Breast epithelium (tissue), 4 donors: Measurements from ENCODE around the gene N4BP2L1. TPM values are rescaled to one million over a fixed set of nuclear protein-coding genes. Genes with fewer than 3 reads are reported as not detected.

ENCODE experiments used
- DNase-seq, 2 donors: peaks; one replicate each; pipeline ENCODE4 v3.0.0-alpha.2; 2019; ENCODE audit warnings: low spot score in 2 of 2
- H3K27ac ChIP-seq, 2 donors: fragments of 200-600 bp; sonication (generic) in 1 of 2; one replicate each; pipeline ENCODE4 v1.5.1; 2016 to 2019; ENCODE audit warnings: mild to moderate bottlenecking in 1 of 2
- H3K27me3 ChIP-seq, 2 donors: fragments of 200-600 bp; sonication (generic) in 1 of 2; one replicate each; pipeline versions ENCODE4 v1.5.1 to v1.6.0; 2017 to 2019; ENCODE audit warnings: control low read depth in 1 of 2, mild to moderate bottlenecking in 1 of 2
- H3K36me3 ChIP-seq: fragments of 200-600 bp; one replicate; pipeline ENCODE4 v1.5.1; 2019
- H3K4me1 ChIP-seq, 2 donors: fragments of 200-600 bp; sonication (generic); one replicate each; pipeline ENCODE4 v1.5.1; 2016 to 2019; ENCODE audit warnings: control low read depth in 1 of 2
- H3K4me3 ChIP-seq, 3 donors: fragments of 200-600 bp; sonication (generic); 1 replicate in 2 of 3; 2 replicates in 1 of 3; pipeline ENCODE4 v1.5.1; 2016 to 2019; ENCODE audit warnings: mild to moderate bottlenecking in 3 of 3, moderate library complexity in 2 of 3
- H3K9me3 ChIP-seq, 2 donors: fragments of 200-600 bp; sonication (generic) in 1 of 2; one replicate each; pipeline ENCODE4 v1.5.1; 2016 to 2019; ENCODE audit warnings: control low read depth in 1 of 2
- CTCF ChIP-seq, 3 donors: fragments of 450-650 bp; IDR thresholded peaks; one replicate each; pipeline ENCODE4 v1.5.1; 2016 to 2017; ENCODE audit warnings: antibody characterized with exemption in 3 of 3, mild to moderate bottlenecking in 3 of 3, moderate library complexity in 3 of 3
- POLR2A ChIP-seq: fragments of 450-650 bp; IDR thresholded peaks from one replicate; pipeline ENCODE4 v1.6.1; 2016; ENCODE audit warnings: antibody characterized with exemption, mild to moderate bottlenecking, moderate library complexity
- POLR2AphosphoS5 ChIP-seq, 3 donors: sonication (generic); formaldehyde crosslinking; IDR thresholded peaks; one replicate each; pipeline ENCODE4 v1.6.1; 2017; ENCODE audit warnings: antibody characterized with exemption in 3 of 3
- intact Hi-C: fragments of 100-400 bp; cut with DNase I; formaldehyde crosslinking; loops from one replicate; pipeline ENCODE4 v1.15.1; 2023; ENCODE audit warnings: low total_unique reads
- total RNA-seq, 3 donors: library from RNA; depleted of rRNA; stranded (reverse); fragments of >200 nt; gene quantifications; one replicate each; pipeline ENCODE4 v1.1.0, GENCODE V29; 2016

N4BP2L1 gene
- total RNA-seq, 3 donors from 2014 or later, result 15.7 to 54.3 (median 33.8) TPM

GRCh38 chr13:32447894-32448623, 20.1 kb upstream of the N4BP2L1 start:
- intact Hi-C loops, result no loop called here
- Histone ChIP-seq H3K27me3 (no peaks in the 10 kb centered on the region), H3K4me3 (no peak overlapping the region), H3K9me3 (peaks cover 0 to 14% of the 10 kb centered on the region in 2 donors), H3K4me1 (no peaks in the 10 kb centered on the region), H3K36me3 (no peaks in the 10 kb centered on the region), H3K27ac (no peak overlapping the region)
- TF ChIP-seq POLR2AphosphoS5 (IDR thresholded peaks at IDR 0.05) (no peak), CTCF (IDR thresholded peaks at IDR 0.05) (no peak), POLR2A (no peak)
- no peak for DNase-seq

- Histone ChIP-seq H3K4me3 (no peak overlapping the region), H3K36me3 (no peaks in the 10 kb centered on the region), H3K4me1 (no peaks in the 10 kb centered on the region), H3K27me3 (no peaks in the 10 kb centered on the region), H3K9me3 (peaks cover 0 to 6% of the 10 kb centered on the region in 2 donors), H3K27ac (no peak overlapping the region)
- intact Hi-C loops, result no loop called here
- no peak for DNase-seq
- TF ChIP-seq POLR2A (no peak), CTCF (IDR thresholded peaks at IDR 0.05) (no peak), POLR2AphosphoS5 (IDR thresholded peaks at IDR 0.05) (no peak)
These were observed 19.0 kb upstream of the N4BP2L1 start for GRCh38 chr13:32446773-32447465.

GRCh38 chr13:32446220-32446619, 18.3 kb upstream of the N4BP2L1 start:
- Histone ChIP-seq H3K27ac (no peak overlapping the region), H3K9me3 (no peaks in the 10 kb centered on the region), H3K4me3 (no peak overlapping the region), H3K36me3 (no peaks in the 10 kb centered on the region), H3K27me3 (no peaks in the 10 kb centered on the region), H3K4me1 (no peaks in the 10 kb centered on the region)
- DNase-seq, result no peak
- TF ChIP-seq POLR2AphosphoS5 (IDR thresholded peaks at IDR 0.05), result no peak
- no peak for TF ChIP-seq CTCF (IDR thresholded peaks at IDR 0.05)
- no peak for TF ChIP-seq POLR2A
- intact Hi-C loops, result no loop called here

- Histone ChIP-seq H3K27me3 (no peaks in the 10 kb centered on the region), H3K9me3 (no peaks in the 10 kb centered on the region), H3K36me3 (no peaks in the 10 kb centered on the region), H3K4me1 (no peaks in the 10 kb centered on the region), H3K4me3 (no peak overlapping the region), H3K27ac (no peak overlapping the region)
- intact Hi-C loops, result no loop called here
- DNase-seq, result no peak
- TF ChIP-seq CTCF (IDR thresholded peaks at IDR 0.05), result no peak
- no peak for TF ChIP-seq POLR2AphosphoS5 (IDR thresholded peaks at IDR 0.05)
- no peak for TF ChIP-seq POLR2A
These were observed 17.5 kb upstream of the N4BP2L1 start for GRCh38 chr13:32445461-32445860.

GRCh38 chr13:32443111-32443510, 15.2 kb upstream of the N4BP2L1 start:
- Histone ChIP-seq H3K4me3 (no peak overlapping the region), H3K9me3 (no peaks in the 10 kb centered on the region), H3K27me3 (no peaks in the 10 kb centered on the region), H3K4me1 (no peaks in the 10 kb centered on the region), H3K36me3 (no peaks in the 10 kb centered on the region), H3K27ac (no peak overlapping the region)
- intact Hi-C loops, result no loop called here
- no peak for DNase-seq
- TF ChIP-seq CTCF (IDR thresholded peaks at IDR 0.05) (peak in 2 of 3 donors; percentile 20 to 25), POLR2A (no peak), POLR2AphosphoS5 (IDR thresholded peaks at IDR 0.05) (no peak)
